HepG2 (cell line): ENCODE results near the gene RNU7-1. TPM values are rescaled to one million over a fixed set of nuclear protein-coding genes. Genes with fewer than 3 reads are reported as not detected.

ENCODE experiments used
- ATAC-seq: fragments of 200-7000 bp; cut with Tn5 transposase; 3 replicates; pipeline ENCODE4 v1.9.1; 2020; ENCODE audit warnings: mild to moderate bottlenecking, moderate library complexity
- BruUV-seq: library from RNA; stranded (reverse); fragments of 400-500 nt; replicated peaks from 2 replicates; lab custom pipeline; 2021; lab: Mats Ljungman, UMichigan
- CTCF ChIA-PET: fragments of 300-600 bp; formaldehyde crosslinking; extraction: SDS; loops from one replicate; lab custom pipeline; 2021; ENCODE audit warnings: low total read pairs, inconsistent platforms, low intra/inter-chr PET ratio; lab: Yijun Ruan, JAX
- POLR2A ChIA-PET: fragments of 350-600 bp; sonication (Branson Sonifier 250); formaldehyde crosslinking; loops from one replicate; lab custom pipeline; 2020; ENCODE audit warnings: antibody characterized with exemption, inconsistent platforms; lab: Yijun Ruan, JAX
- DNase-seq: peaks from one replicate; pipeline ENCODE4 v3.0.0-alpha.2; 2015; ENCODE audit warnings: low spot score
- FAIRE-seq: peaks from 3 replicates; lab custom pipeline; 2011; peaks lifted over from hg19 to GRCh38; lab: Jason Lieb, UNC
- H2AFZ ChIP-seq: one replicate; pipeline ENCODE4 v1.6.1; 2011; ENCODE audit warnings: low read length, inconsistent platforms
- H3K27ac ChIP-seq: fragments of 300-600 bp; 3 replicates; pipeline ENCODE4 v1.8.0; 2011; ENCODE audit warnings: mixed run types, mild to moderate bottlenecking, mixed read lengths, low read length, inconsistent platforms; ENCODE audit not compliant: insufficient read depth; ENCODE audit errors: extremely low read length
- H3K27me3 ChIP-seq, 2 experiments: fragments of 200-600 bp in 1 of 2; 2 replicates in 1 of 2; 3 replicates in 1 of 2; pipeline versions ENCODE4 v1.6.0 to v1.8.0; 2011; ENCODE audit warnings: low read length in 2 of 2, mild to moderate bottlenecking in 2 of 2, moderate library complexity in 2 of 2, inconsistent platforms in 1 of 2; ENCODE audit not compliant: insufficient read depth in 2 of 2, control insufficient read depth in 1 of 2
- H3K36me3 ChIP-seq, 2 experiments: fragments of 200-600 bp in 1 of 2; replicated peaks in 1 of 2; 2 replicates in 1 of 2; 3 replicates in 1 of 2; pipeline versions ENCODE4 v1.5.1 to v1.8.0; 2011; ENCODE audit warnings: low read length in 2 of 2, inconsistent platforms in 1 of 2; ENCODE audit not compliant: insufficient read depth in 2 of 2, control insufficient read depth in 1 of 2
- H3K4me1 ChIP-seq: 2 replicates; pipeline ENCODE4 v1.5.1; 2012; ENCODE audit warnings: low read length, inconsistent platforms; ENCODE audit not compliant: insufficient read depth
- H3K4me2 ChIP-seq: 2 replicates; pipeline ENCODE4 v1.6.0; 2011; ENCODE audit warnings: low read depth, low read length, inconsistent platforms
- H3K4me3 ChIP-seq, 3 experiments: fragments of 200-600 bp in 1 of 3; sonication (generic), shearing (Covaris generic) in 1 of 3; replicated peaks in 1 of 3; 2 replicates each; pipeline ENCODE4 v1.5.1; 2011 to 2016; ENCODE audit warnings: low read length in 3 of 3, inconsistent platforms in 2 of 3, low read depth in 2 of 3, mild to moderate bottlenecking in 2 of 3, control low read depth in 1 of 3, mixed read lengths in 1 of 3; ENCODE audit not compliant: insufficient read depth in 1 of 3
- H3K79me2 ChIP-seq: one replicate; pipeline ENCODE4 v1.6.1; 2011; ENCODE audit warnings: low read length, inconsistent platforms; ENCODE audit not compliant: insufficient read depth
- H3K9ac ChIP-seq: 2 replicates; pipeline ENCODE4 v1.6.0; 2011; ENCODE audit warnings: mild to moderate bottlenecking, low read depth, low read length, inconsistent platforms; ENCODE audit not compliant: insufficient read depth
- H3K9me3 ChIP-seq: 2 replicates; pipeline ENCODE4 v1.5.1; 2012; ENCODE audit warnings: mild to moderate bottlenecking, low read length
- H4K20me1 ChIP-seq: 2 replicates; pipeline ENCODE4 v1.6.0; 2011; ENCODE audit warnings: inconsistent platforms, mild to moderate bottlenecking, low read length, moderate library complexity; ENCODE audit not compliant: insufficient read depth
- CHD2 ChIP-seq: IDR thresholded peaks from 2 replicates; pipeline ENCODE4 v1.6.1; 2011; ENCODE audit warnings: low read depth, low read length, improper control_type of control experiment
- DNMT3B ChIP-seq: conservative IDR thresholded peaks from 2 replicates; pipeline ENCODE4 v1.6.1; 2016; ENCODE audit warnings: missing biosample characterization, control low read depth
- HNRNPL ChIP-seq: fragments of 200-400 bp; formaldehyde crosslinking; IDR thresholded peaks from 2 replicates; pipeline ENCODE4 v1.6.1; 2017; ENCODE audit warnings: mild to moderate bottlenecking, low read depth, low read length
- MIER2 ChIP-seq: IDR thresholded peaks from 2 replicates; pipeline ENCODE4 v1.6.1; 2016; ENCODE audit warnings: missing biosample characterization, missing genetic modification reagents
- ZNF354B ChIP-seq: sonication (generic); formaldehyde crosslinking; IDR thresholded peaks from 2 replicates; pipeline ENCODE4 v1.8.0; 2022; ENCODE audit warnings: mild to moderate bottlenecking, missing genetic modification reagents
- ZNF891 ChIP-seq: sonication (generic); formaldehyde crosslinking; IDR thresholded peaks from 2 replicates; pipeline ENCODE4 v1.5.0; 2020; ENCODE audit warnings: mild to moderate bottlenecking, missing genetic modification reagents
- WGBS: methylation state at CpG from one replicate; pipeline ENCODE4 v1.1.6; 2017; ENCODE audit warnings: low lambda C conversion rate; 5-methylcytosine and 5-hydroxymethylcytosine counted together
- in situ Hi-C: cut with HindIII; loops from 2 replicates; pipeline ENCODE4 v1.10.0; 2017; ENCODE audit warnings: low pct_unique_long_range_greater_than_20kb; ENCODE audit not compliant: extremely low pct_ligation_motif_present
- intact Hi-C: fragments of 100-400 bp; cut with micrococcal nuclease; formaldehyde crosslinking; loops from one replicate; pipeline ENCODE4 v1.10.0; 2022; ENCODE audit not compliant: unreplicated experiment
- polyA plus RNA-seq, 8 experiments: library from polyadenylated mRNA; depleted of rRNA in 3 of 8; stranded (reverse) in 7 of 8; unstranded in 1 of 8; fragments of >200 nt; fragmentation: Illumina TruSeq in 4 of 8; extraction: Trizol in 4 of 8; gene quantifications; 2 replicates each; pipeline versions ENCODE4 v1.2.1 to v1.2.3, GENCODE V29; 2011 to 2016; ENCODE audit warnings: low read depth in 4 of 8, missing spikeins in 1 of 8, mixed read lengths in 1 of 8; ENCODE audit not compliant: insufficient read depth in 1 of 8
- total RNA-seq, 5 experiments: library from RNA; depleted of rRNA; stranded (reverse); fragments of >200 nt; fragmentation: Illumina TruSeq; extraction: Trizol; gene quantifications; 2 replicates each; pipeline ENCODE4 v1.2.3, GENCODE V29; 2016; ENCODE audit warnings: low read depth in 1 of 5
- TF ChIP-seq, protein P1 (sequence below): IDR thresholded peaks from 2 replicates; pipeline ENCODE4 v1.6.1; 2016; ENCODE audit warnings: low read depth, missing genetic modification reagents, missing compliant biosample characterization
- TF ChIP-seq, protein P2 (sequence below): sonication (generic); formaldehyde crosslinking; IDR thresholded peaks from 2 replicates; pipeline ENCODE4 v1.9.0; 2022; ENCODE audit warnings: low read depth, missing genetic modification reagents

The RNU7-1 gene
- total and polyA plus RNA-seq, 2 of the 13 experiments (the other 11 are each of a cell fraction or from before 2014, with no cell fraction given): not detected

DNA sequence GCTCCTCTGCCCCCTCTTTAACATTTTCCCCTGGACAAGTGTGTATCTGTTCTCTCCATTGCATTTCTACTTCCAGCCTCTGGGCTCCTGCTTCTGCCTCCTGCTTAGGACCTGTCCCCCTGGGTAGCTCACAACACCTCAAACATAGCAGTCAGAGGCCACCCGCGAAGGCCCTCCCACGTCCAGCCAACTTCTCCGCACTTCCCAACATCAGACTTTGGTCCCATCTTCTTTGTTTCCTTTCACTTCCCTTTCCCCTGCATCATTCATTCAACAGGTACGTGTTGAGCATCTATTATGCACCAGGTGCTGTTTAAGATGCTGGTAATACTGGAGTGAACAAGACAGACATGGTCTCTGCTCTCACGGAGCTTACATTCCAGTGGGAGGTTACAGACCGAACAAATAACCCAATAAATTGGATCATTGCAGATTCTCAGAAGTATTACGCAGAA lies 3.3 kb downstream of the RNU7-1 start (continued):
- 0 out of 2 replicates have a peak, but pooled peaks have one; percentile 42 for TF ChIP-seq ZNF354B

DNA sequence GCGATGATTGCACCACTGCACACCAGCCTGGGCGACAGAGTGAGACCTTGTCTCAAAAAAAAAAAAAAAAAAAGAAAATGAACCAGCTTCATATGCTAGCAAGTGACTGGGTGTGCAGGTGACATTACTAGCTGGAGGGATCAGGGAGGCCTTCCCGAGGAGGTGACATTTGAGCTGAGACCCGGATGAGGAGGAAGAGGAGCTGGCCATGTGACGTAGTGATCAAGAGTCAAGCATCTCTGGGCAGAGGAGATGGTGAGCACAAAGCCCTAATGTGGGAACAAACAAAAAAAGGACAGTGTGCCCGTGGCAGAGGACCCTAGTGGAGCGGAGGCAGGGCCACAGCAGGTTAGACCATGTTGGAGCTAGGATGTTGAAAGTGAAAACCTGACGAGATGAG lies 4.0 kb downstream of the RNU7-1 start:
- Histone ChIP-seq H4K20me1 (no peaks in the 10 kb centered on the region), H3K27ac (no peak overlapping the region), H2AFZ (no peak overlapping the region), H3K9ac (no peak overlapping the region), H3K79me2 (no peaks in the 10 kb centered on the region), H3K27me3 (no peaks in the 10 kb centered on the region), H3K4me2 (no peak overlapping the region), H3K36me3 (no peaks in the 10 kb centered on the region), H3K4me1 (peaks cover 34% of the 10 kb centered on the region), H3K4me3 (no peak overlapping the region), H3K9me3 (no peaks in the 10 kb centered on the region)
- FAIRE-seq (no peak), DNase-seq (no peak), ATAC-seq (no peak)
- CTCF ChIA-PET: interaction anchor here (2.1 kb wide), 1 partner anchor 14 kb away, joined by 5 read pairs; no protein-coding TSS in a partner anchor
- POLR2A ChIA-PET: interaction anchor here (0.7 to 5.2 kb wide), 4 partner anchors 10 to 75 kb away, joined by 3 to 180 read pairs (median 32); partner anchors contain the start of genes LPCAT3 and SPSB2
- 83% methylated on average over 8 of the region's 8 CpGs for WGBS
- intact Hi-C loops: no loop called here
- BruUV-seq: no TSS peak
- in situ Hi-C loops: loop anchor here (10.0 kb wide), 1 partner anchor 167 kb away; no protein-coding TSS in a partner anchor
- no peak for TF ChIP-seq DNMT3B (CRISPR knock-in tag)
- no peak for TF ChIP-seq CHD2

DNA sequence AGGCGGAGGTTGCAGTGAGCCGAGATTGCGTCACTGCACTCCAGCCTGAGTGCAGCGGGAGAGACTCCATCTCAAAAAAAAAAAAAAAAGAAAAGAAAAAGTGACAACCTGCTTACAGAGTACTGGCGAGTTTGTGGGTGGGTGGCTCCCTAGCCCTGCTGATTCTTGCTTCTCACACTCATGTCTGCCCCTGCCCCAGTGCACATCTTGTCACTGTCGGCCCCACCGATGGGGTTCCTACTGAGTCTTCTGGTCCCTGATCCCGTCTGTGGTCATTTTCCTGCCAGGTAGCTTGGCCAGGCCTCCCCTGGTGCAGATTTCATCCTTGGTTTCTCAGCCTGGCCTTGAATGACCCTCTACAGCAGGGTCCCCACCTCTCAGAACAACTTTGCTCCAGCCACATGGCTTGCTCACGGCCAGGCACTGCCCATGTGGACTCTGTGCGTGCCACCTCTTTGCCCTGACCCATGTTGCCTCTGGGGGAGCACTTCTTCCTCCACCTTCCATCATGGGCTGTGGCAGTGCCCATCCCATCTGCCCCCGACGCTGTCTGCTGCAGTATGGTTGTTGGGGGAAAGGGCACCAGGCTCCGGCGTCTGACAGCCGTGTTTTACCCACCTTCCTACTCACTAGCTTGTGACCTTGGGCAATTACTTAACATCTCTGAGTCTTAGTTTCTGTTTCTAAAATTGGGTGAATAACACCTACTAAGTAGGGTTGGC lies 5.4 kb downstream of the RNU7-1 start:
- 83% methylated on average over 15 of the region's 15 CpGs for WGBS
- in situ Hi-C loops (loop anchor here (10.0 kb wide), 1 partner anchor 166 kb away; no protein-coding TSS in a partner anchor), intact Hi-C loops (no loop called here)
- Histone ChIP-seq H3K9me3 (no peaks in the 10 kb centered on the region), H3K79me2 (no peaks in the 10 kb centered on the region), H3K36me3 (no peaks in the 10 kb centered on the region), H3K9ac (no peak overlapping the region), H4K20me1 (no peaks in the 10 kb centered on the region), H3K4me1 (peaks cover 27% of the 10 kb centered on the region), H3K4me2 (no peak overlapping the region), H3K4me3 (no peak overlapping the region), H2AFZ (no peak overlapping the region), H3K27ac (no peak overlapping the region), H3K27me3 (no peaks in the 10 kb centered on the region)
- ChIA-PET CTCF (no interaction called here), POLR2A (no interaction called here)
- DNase-seq (no peak), FAIRE-seq (no peak), ATAC-seq (no peak)
- no TSS peak for BruUV-seq
- TF ChIP-seq HNRNPL: peak; percentile 62; the same call in 1 of the 2 replicates
- no peak for TF ChIP-seq ZNF891 (CRISPR knock-in tag)
- TF ChIP-seq, protein P1, sequence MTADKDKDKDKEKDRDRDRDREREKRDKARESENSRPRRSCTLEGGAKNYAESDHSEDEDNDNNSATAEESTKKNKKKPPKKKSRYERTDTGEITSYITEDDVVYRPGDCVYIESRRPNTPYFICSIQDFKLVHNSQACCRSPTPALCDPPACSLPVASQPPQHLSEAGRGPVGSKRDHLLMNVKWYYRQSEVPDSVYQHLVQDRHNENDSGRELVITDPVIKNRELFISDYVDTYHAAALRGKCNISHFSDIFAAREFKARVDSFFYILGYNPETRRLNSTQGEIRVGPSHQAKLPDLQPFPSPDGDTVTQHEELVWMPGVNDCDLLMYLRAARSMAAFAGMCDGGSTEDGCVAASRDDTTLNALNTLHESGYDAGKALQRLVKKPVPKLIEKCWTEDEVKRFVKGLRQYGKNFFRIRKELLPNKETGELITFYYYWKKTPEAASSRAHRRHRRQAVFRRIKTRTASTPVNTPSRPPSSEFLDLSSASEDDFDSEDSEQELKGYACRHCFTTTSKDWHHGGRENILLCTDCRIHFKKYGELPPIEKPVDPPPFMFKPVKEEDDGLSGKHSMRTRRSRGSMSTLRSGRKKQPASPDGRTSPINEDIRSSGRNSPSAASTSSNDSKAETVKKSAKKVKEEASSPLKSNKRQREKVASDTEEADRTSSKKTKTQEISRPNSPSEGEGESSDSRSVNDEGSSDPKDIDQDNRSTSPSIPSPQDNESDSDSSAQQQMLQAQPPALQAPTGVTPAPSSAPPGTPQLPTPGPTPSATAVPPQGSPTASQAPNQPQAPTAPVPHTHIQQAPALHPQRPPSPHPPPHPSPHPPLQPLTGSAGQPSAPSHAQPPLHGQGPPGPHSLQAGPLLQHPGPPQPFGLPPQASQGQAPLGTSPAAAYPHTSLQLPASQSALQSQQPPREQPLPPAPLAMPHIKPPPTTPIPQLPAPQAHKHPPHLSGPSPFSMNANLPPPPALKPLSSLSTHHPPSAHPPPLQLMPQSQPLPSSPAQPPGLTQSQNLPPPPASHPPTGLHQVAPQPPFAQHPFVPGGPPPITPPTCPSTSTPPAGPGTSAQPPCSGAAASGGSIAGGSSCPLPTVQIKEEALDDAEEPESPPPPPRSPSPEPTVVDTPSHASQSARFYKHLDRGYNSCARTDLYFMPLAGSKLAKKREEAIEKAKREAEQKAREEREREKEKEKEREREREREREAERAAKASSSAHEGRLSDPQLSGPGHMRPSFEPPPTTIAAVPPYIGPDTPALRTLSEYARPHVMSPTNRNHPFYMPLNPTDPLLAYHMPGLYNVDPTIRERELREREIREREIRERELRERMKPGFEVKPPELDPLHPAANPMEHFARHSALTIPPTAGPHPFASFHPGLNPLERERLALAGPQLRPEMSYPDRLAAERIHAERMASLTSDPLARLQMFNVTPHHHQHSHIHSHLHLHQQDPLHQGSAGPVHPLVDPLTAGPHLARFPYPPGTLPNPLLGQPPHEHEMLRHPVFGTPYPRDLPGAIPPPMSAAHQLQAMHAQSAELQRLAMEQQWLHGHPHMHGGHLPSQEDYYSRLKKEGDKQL (CRISPR knock-in tag): no peak
- TF ChIP-seq MIER2 (CRISPR knock-in tag): no peak
- TF ChIP-seq, protein P2, sequence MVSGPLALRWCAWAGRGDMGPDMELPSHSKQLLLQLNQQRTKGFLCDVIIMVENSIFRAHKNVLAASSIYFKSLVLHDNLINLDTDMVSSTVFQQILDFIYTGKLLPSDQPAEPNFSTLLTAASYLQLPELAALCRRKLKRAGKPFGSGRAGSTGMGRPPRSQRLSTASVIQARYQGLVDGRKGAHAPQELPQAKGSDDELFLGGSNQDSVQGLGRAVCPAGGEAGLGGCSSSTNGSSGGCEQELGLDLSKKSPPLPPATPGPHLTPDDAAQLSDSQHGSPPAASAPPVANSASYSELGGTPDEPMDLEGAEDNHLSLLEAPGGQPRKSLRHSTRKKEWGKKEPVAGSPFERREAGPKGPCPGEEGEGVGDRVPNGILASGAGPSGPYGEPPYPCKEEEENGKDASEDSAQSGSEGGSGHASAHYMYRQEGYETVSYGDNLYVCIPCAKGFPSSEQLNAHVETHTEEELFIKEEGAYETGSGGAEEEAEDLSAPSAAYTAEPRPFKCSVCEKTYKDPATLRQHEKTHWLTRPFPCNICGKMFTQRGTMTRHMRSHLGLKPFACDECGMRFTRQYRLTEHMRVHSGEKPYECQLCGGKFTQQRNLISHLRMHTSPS (CRISPR knock-in tag): peak; percentile 58; the same call in 1 of the 2 replicates
